Fibroblast of skin of left biceps (primary cell): ENCODE data around the gene NXT2.
"Not testable (repeated sequence)": the region's sequence is repeated elsewhere in the genome, so short reads cannot be mapped to it uniquely, and the experiment has no call there.

Experiments
- DNase-seq, 2 experiments: peaks; one replicate each; pipeline ENCODE4 v3.0.0-alpha.2; 2013; ENCODE audit warnings: low read depth in 2 of 2

NXT2 gene

DNA sequence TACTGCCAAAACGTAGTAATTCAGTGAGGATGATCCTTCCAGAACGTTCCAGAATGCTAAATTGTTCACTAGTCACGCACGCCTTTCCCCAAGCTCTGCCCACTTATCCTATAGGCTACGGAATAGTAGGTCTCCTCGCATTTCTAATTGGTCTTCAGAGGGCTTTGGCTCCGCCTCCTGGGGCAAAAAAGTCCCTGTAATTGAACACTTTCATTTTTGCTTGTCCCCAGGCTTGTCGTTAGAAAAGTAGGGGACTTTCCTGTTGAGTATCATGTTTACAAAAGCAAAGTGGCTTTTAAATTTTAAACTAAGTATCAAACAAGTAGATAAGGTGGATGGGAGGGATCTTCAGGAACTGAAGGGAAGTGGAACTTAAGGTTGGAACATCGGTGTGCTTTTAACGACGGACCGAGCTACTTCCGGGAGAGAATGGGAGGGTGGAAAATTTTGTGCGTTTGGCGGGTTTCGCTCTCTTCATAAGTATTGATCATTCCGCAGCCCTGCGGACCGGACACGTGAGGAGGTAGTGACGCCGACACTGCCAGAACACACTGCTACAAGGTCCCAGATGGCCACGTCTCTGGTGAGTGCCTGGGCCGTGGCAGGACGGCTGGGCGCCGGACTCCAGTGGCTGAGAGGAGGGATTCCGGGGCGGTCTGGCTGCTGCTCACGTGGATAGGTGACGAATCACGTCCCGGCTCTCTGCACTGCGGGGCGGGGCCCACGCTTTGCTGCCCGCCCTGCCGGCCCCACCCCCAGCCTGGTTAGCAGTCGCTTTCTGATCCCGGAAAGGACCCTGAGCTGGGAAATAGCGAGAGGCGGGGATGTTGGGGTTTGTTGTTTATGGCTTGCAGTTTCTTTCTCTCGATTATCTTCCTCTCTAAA is at the start of gene NXT2:
NXT2 (plus strand) TSS at position 406 of the 885 bp plus-strand sequence; CDS start at position 569, 163 bp downstream.
- peak; percentile 69 to 70 for DNase-seq

DNA sequence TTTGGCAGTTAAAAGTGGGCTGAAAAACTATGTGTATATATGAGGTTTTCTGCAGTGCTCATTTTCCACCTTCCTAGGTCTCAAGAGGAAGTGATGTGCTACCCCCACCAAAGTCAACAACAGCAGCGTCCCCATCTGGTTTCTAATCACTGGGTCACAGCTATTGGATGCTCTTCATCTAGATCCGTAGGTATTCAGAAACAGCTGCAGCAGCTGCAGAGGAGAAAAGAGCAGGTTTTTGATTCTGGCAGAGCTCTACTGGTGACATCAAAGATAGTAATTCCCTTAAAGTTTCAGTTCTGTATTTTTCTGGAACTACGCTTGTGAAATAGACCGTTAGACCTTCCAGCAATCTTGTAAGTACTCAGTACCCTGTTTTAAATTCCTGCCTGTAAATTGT is 49.0 kb upstream of the NXT2 start:
- DNase-seq, result no peak

DNA sequence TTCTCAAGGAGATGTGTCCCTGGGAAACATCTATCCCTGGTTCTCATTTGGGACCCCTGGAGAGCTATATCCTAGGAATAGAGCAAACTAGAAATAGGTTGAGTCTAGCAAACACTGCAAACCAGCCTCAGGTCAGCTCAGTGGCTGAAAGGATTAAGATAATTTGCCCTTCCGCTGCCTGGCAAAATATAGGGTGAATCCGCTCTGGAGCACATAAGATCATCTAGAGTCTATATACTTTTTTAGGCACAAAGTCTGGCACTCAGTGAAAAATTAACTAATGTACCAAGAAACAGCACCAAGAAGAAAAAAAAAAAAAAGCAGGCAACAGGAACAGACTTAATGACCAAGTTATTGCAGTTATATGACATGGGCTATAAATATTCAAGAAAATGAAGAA is 47.5 kb upstream of the NXT2 start:
- DNase-seq, result no peak

DNA sequence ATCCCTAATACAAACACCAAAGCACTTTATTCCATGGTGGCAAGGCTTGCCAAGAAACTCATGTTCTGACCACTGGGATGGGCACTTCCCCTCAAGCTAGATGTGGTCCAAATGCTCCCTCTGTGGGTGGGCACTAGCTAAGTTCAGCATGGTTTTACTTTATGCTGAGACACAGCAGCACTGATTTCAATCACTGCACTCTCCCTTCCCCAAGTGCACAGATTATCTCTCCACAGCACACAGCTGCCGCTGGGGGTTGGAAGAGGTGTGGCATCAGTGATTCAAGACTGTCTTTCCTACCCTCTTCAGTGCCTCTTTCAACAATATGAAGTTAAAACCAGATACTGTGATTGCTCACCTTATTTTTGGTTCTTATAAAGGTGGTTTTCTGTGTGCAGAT is 38.2 kb upstream of the NXT2 start:
- DNase-seq, result no peak

DNA sequence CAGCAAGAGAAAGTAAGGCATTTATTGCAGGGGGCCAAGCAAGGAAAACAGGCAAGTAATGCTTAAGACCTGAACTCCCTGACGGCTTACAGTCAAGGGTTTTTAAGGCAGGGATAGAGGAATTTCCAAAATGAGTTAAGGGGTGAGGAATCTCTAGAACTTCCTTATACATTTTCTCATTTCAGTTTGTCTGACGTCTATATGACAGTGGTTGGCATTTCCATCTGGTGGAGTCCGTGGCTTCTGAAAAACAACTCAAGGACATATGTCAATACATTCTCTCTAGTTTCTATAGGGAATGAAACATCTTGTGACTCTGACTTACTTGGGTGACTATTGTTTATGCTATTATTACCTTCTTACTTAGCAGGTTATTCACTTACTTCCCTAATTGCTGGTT is 35.5 kb upstream of the NXT2 start:
- no peak for DNase-seq

DNA sequence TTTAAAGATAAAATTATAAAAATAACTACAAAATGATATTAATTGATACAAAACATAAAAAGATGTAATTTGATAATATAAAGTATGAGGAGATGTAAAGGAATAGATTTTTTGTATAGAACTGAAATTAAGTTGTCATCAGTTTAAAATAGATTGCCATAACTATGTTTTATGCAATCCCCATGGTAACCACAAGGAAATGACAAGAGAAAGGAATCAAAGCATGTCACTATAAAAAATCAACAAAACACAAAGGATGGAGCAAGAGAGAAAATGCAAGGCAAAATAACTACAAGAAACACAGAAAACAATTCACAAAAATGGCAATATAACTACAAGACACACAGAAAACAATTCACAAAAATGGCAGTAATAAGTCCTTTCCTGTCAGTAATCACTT is 27.7 kb upstream of the NXT2 start:
- no peak for DNase-seq

DNA sequence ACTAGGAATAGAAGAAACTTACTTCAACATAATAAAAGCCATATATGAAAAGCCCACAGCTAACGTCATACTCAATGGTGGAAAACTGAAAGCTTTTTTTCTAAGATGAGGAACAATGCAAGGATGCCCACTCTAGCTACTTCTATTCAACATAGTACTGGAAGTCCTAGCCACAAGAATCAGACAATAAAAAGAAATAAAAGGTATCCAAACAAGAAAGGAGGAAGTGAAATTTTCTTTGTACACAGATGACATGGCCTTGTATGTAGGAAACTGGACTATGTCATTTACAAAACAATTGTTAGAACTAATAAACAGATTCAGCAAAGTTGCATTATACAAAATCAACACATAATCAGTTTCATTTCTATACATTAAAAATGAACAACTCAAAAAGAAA is 25.5 kb upstream of the NXT2 start:
- no peak for DNase-seq

DNA sequence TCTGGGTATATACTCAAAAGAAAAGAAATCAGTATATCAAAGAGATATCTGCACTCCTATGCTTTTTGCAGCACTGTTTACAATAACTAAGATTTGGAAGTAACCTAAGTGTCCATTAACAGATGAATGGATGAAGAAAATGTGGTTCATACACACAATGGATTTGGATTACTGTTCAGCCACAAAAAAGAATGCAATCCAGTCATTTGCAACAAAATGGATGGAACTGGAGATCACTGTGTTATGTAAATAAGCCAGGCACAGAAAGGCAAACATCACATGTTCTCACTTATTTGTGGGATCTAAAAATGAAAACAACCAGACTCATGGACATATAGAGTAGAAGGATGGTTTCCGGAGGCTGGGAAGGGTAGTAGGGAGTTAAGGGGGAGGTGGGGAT is 17.6 kb upstream of the NXT2 start:
- DNase-seq, result no peak

DNA sequence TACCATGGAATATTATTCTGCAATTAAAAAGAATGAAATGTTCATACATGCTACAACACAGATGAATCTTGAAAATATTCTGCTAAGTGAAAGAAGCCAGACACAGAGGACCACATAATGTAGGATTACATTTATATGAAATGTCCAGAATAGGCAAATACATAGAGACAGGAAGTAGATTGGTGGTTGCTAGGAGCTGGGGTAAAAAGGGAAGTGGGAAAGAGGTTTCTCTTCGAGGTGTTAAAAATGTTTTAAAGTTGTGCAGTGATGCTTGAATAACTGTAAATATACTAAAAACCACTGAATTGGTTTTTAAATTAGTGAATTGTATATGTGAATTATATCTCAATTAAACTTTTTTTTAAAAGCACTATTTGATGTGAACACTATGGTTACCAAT is 3.6 kb upstream of the NXT2 start:
- DNase-seq, result no peak

DNA sequence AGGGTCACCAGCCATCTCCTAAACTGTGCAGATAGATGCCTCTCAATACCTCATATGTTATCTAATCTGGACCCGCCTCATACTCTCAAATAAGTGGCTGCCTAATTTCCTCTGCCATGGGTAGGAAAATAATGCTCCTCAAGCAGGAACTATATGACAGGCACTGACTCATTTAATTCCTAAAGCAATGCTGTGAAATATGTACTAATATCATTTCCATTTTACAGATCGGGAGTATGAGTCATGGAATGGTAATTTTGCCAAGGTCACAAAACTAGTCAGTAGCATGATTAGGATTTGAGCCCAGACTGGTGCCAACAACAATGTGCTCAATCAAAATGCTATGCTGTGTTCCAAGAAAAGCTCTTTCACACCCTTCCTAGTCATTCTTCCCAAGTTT is 3.0 kb upstream of the NXT2 start:
- no peak for DNase-seq

DNA sequence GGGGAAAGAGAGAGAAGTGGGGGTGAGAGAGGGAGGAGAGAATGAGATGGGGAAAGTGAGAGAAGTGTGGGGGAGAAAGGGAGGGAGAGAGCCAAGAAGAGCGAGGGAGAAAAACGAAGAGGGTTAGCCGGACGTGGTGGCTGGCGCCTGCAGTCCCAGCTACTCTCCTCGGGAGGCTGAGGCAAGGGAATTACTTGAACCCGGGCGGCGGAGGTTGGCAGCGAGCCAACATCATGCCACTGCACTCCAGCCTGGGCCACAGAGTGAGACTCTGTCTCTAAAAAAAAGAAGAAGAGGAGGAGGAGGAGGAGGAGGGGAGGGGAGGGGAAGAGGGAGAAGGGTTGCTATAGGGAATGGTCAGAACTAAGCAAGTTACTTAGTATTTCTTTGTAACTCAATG is 1.7 kb upstream of the NXT2 start:
- no peak for DNase-seq

DNA sequence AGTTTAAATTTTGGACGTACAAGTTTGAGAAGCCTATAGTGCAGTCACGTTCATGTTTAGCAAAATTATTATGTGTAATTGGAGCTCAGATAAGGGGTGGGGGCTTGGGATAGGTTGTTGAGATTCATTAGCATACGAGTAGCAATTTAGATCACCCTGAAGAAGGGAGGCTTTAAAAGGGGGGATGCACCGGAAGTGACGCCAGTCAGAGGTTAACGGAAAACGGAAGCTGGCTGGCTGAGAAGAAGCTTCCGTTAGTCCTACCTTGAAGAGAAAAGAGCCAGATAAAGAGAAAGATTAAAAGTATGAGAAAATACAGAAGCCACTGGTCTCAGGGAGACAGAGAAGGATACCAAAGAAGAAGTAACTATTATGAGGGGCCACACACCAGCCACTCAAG is 1.1 kb upstream of the NXT2 start:
- DNase-seq, result no peak

DNA sequence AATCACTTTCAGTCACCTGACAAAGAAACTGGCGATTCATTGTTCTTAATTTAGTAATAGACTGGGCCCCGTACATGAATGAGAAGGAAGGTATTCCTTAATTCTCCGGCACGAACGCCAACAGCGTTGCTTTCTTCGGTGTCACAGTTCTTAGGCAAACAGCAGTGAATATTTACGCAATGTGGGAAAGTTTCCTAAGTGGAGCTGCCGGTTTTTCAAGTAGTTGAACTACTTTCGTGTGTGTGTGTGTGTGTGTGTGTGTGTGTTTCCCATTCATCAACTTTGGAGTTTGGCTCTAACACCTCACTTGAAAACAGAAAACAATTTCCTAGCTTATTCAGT is 651 bp downstream of the NXT2 start:
- DNase-seq, result no peak

DNA sequence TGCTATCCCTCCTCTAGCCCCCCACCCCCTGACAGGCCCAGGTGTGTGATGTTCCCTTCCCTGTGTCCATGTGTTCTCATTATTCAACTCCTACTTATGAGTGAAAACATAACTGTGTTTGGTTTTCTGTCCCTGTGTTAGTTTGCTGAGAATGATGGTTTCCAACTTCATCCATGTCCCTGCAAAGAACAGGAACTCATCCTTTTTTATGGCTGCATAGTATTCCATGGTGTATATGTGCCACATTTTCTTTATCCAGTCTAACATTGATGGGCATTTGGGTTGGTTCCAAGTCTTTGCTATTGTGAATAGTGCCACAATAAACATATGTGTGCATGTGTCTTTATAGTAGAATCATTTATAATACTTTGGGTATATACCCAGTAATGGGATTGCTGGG is 2.4 kb downstream of the NXT2 start:
- not testable (repeated sequence) for DNase-seq

DNA sequence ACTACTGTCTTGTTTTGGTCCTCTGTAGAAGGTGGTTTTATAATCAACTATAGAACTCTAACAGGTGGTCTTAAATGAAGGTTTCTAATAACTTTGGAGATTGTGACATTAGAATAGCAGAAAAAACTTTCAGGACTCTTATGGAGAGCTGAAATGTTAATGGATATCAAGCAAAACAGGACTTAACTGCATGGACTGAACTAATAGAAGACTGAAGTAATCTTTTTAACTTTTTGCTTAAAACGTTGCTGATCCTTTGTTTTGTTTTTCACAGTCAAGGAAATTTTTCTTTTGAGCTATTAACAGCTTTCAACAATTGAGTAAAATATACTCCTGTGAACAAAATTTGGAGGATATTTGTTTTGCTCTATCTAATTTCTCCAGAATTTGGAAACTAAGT is 17.2 kb downstream of the NXT2 start:
- no peak for DNase-seq

DNA sequence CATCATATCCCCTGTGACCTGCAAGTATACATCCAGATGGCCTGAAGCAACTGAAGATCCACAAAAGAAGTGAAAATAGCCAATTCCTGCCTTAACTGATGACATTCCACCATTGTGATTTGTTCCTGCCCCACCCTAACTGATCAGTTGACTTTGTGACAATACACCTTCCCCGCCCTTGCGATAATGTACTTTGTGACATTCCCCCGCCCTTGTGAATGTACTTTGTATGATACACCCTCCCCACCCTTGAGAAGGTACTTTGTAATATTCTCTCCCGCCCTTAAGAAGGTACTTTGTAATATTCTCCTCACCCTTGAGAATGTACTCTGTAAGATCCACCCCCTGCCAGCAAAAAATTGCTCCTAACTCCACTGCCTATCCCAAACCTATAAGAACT is 39.4 kb downstream of the NXT2 start:
- DNase-seq, result not testable (repeated sequence)

DNA sequence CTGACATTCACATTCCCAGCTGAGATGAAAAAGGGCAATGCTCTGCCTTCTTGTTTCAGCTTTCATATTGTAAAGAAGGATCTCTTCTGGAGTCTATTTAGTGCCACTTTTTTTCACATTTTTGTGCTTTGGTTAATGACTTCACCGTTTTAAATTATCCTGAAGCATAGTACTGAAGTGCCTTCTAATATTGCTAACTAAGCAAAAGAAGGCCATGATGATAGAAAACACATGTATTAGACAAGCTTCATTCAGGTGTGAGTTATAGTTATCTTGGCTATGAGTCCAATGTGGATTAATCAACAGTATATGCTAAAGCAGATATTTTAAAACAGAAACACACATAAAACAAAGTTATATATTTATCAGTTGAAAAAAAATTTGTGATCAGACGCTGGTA is 40.4 kb downstream of the NXT2 start:
- DNase-seq, result no peak

DNA sequence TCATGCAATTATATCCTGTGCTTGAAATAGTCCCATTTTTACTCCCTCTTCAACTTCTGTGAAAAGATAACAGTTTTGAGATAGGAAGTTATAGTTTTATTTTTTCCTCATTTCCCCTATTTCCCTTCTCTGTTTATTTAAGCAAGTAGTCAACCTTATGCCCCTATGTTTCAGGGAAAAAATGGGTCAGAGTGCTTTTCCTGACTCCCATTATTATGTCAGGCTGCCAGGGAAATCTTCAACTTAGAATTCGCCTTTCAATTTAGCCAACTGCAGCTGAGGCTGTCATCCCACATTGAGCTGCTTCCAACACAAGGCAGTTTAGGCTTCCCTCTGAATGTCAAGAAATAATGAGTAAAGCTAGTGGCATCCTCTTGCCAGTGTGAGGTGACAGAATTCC is 42.3 kb downstream of the NXT2 start:
- DNase-seq, result no peak

DNA sequence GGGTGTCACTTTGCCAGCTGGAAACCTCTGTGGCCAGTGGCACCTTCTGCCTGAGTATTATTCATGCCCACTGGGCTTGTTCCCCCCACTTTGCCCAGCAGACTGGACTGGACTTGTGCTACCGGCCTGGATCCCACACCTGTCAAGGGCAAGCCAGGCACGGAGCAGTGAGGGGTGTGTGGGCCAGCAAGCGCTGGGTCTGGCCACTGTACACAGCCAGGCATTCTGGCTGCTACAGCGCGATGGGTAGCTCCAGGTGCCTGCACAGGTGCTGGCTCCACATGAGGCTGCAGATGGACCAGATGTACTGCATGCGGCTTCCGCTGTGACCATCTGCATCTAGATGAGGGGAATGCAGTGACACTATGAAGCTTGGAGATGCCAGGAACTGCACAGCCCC is 48.8 kb downstream of the NXT2 start:
- no peak for DNase-seq

DNA sequence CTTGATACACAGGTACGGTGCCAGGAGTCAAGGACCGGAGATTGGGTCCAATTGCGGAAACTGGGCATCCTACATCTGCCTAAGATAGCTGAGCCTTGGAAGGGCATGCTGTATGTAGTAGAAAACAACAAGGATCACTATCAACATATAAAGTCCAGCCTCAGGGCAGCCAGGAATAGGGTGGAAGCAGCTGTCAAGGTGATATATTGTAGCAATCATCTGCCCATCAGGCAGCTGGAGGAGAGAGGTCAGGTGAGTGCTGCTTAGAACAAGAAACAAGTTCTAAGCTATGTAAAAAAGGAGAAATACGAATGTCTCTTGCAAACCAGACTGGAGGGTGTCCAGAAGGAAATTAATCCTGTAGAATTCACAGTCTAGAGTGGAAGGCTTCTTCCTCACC is 53.5 kb downstream of the NXT2 start:
- DNase-seq, result no peak
